OCI-LY7 (cell line): Measurements from ENCODE around the gene COBL. TPM values are rescaled to one million over a fixed set of nuclear protein-coding genes. Genes with fewer than 3 reads are reported as not detected.

Source experiments
- BruUV-seq: library from RNA; stranded (reverse); fragments of 400-500 nt; replicated peaks from 2 replicates; lab custom pipeline; 2021; lab: Mats Ljungman, UMichigan
- CTCF ChIA-PET: fragments of 300-600 bp; sonication (Branson Sonifier 250); formaldehyde crosslinking; loops from one replicate; lab custom pipeline; 2022; ENCODE audit warnings: antibody characterized with exemption; ENCODE audit not compliant: unreplicated experiment; lab: Charles Lee
- POLR2A ChIA-PET: fragments of 300-600 bp; sonication (Branson Sonifier 250); formaldehyde crosslinking; loops from one replicate; lab custom pipeline; 2022; ENCODE audit warnings: antibody characterized with exemption; lab: Charles Lee
- DNase-seq: peaks from one replicate; pipeline ENCODE4 v3.0.0-alpha.2; 2015; ENCODE audit warnings: low spot score
- H2AFZ ChIP-seq: fragments of 200-600 bp; sonication (generic), shearing (Covaris generic); 2 replicates; pipeline ENCODE4 v1.6.1; 2014; ENCODE audit warnings: mild to moderate bottlenecking, antibody characterized with exemption, low read length, moderate library complexity
- H3K27ac ChIP-seq: fragments of 200-600 bp; sonication (generic); 2 replicates; pipeline ENCODE4 v1.5.1; 2014; ENCODE audit warnings: mixed run types, low read depth, mild to moderate bottlenecking, moderate library complexity, low read length, inconsistent platforms; ENCODE audit not compliant: poor library complexity, severe bottlenecking
- H3K36me3 ChIP-seq: fragments of 200-600 bp; sonication (generic); 2 replicates; pipeline ENCODE4 v1.6.1; 2014; ENCODE audit warnings: mild to moderate bottlenecking, antibody characterized with exemption, low read length, moderate library complexity, mixed read lengths; ENCODE audit not compliant: insufficient read depth
- H3K4me1 ChIP-seq: fragments of 200-600 bp; sonication (generic); 2 replicates; pipeline ENCODE4 v1.5.1; 2014; ENCODE audit warnings: mild to moderate bottlenecking, low read length; ENCODE audit not compliant: insufficient read depth, poor library complexity, severe bottlenecking
- H3K4me2 ChIP-seq: fragments of 200-600 bp; sonication (generic); 2 replicates; pipeline ENCODE4 v1.6.1; 2014; ENCODE audit warnings: mild to moderate bottlenecking, low read length
- H3K4me3 ChIP-seq: fragments of 200-600 bp; sonication (generic); 2 replicates; pipeline ENCODE4 v1.5.1; 2014; ENCODE audit warnings: mild to moderate bottlenecking, low read depth, low read length; ENCODE audit not compliant: poor library complexity, severe bottlenecking
- H3K79me2 ChIP-seq: fragments of 200-600 bp; sonication (generic); 2 replicates; pipeline ENCODE4 v1.6.1; 2016; ENCODE audit warnings: low read depth, mild to moderate bottlenecking, low read length, moderate library complexity, mixed read lengths; ENCODE audit not compliant: insufficient read depth
- H3K9me2 ChIP-seq: fragments of 200-600 bp; sonication (generic); 2 replicates; pipeline ENCODE4 v1.6.1; 2016; ENCODE audit warnings: mild to moderate bottlenecking, low read length, mixed read lengths; ENCODE audit not compliant: insufficient read depth
- H3K9me3 ChIP-seq: fragments of 200-600 bp; sonication (generic); 2 replicates; pipeline ENCODE4 v1.6.1; 2014; ENCODE audit warnings: mild to moderate bottlenecking, mixed run types, low read length, mixed read lengths
- H4K20me1 ChIP-seq: fragments of 200-600 bp; sonication (generic); 2 replicates; pipeline ENCODE4 v1.6.1; 2014; ENCODE audit warnings: mild to moderate bottlenecking, antibody characterized with exemption, low read length, moderate library complexity, mixed read lengths; ENCODE audit not compliant: insufficient read depth
- EZH2phosphoT487 ChIP-seq: fragments of 200-600 bp; sonication (generic); IDR thresholded peaks from 2 replicates; pipeline ENCODE4 v1.6.1; 2018; ENCODE audit warnings: low read depth, borderline replicate concordance, mild to moderate bottlenecking, mixed run types, antibody characterized with exemption, low read length, moderate library complexity, mixed read lengths
- intact Hi-C: fragments of 100-400 bp; cut with micrococcal nuclease; formaldehyde crosslinking; loops from one replicate; pipeline ENCODE4 v1.10.0; 2022; ENCODE audit not compliant: unreplicated experiment
- total RNA-seq, 2 experiments: library from RNA; depleted of rRNA in 1 of 2; stranded (reverse); fragments of >200 nt in 1 of 2; shearing (Covaris generic) in 1 of 2; gene quantifications; 2 replicates each; pipeline ENCODE4 v1.2.3, GENCODE V29; 2014 to 2022
- TF ChIP-seq, protein P1 (sequence below): fragments of 200-600 bp; sonication (generic); conservative IDR thresholded peaks from 2 replicates; pipeline ENCODE4 v1.5.1; 2014; ENCODE audit warnings: mild to moderate bottlenecking, antibody characterized with exemption, low read length, moderate library complexity, mixed read lengths

The COBL gene
- total RNA-seq, 2 experiments from 2014 or later = not detected

DNA sequence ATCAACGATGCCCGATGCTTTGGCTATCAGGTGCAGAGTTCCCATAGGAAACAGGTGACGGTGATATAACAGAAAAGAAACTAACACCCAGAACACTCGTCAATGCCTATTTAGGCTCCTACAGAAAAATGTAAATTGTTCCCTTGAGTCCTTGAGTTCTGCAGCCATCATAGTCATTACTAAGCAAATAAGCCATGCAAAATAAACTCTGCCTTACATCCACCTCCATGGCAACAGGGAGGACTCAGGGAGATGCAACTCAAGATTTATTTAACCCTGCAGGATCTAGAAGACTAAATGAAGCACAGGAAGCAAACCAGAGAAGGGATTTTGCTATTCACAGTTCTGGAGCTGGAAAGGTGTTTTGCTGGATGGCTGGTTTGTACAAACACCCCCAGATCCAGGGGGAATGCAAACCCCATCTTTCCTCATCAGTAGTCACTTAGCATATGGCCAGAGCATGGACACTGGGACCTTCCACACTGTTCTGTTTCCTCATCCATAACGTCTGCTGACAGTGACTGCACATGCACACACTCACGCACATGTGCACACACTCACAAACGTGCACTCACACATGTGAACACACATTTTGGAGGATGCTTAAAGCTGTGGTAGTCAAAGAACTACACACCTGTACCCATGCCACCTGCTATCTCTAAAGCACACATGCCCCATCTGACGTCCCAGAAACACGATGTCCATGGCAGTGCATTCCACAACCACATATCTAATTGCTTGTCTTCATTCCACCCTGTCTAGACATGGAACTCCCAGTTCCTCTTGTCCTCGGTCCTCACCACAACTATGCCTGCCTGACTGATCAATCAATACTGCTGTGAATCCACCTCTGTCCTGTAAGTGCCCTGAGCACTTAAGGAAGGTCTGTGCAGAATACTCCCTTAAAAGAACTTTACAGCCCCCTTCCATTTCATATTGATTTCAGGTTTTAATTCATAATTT lies 178.2 kb downstream of the COBL start:
- ChIA-PET CTCF (no interaction called here), POLR2A (no interaction called here)
- no peak overlapping the region for H3K27ac ChIP-seq
- no peaks in the 10 kb centered on the region for H4K20me1 ChIP-seq
- H3K9me2 ChIP-seq = no peaks in the 10 kb centered on the region
- DNase-seq = no peak
- no peak overlapping the region for H3K4me2 ChIP-seq
- intact Hi-C loops = no loop called here
- H3K4me3 ChIP-seq = no peak overlapping the region
- no peaks in the 10 kb centered on the region for H3K4me1 ChIP-seq
- H3K36me3 ChIP-seq = no peaks in the 10 kb centered on the region
- no peaks in the 10 kb centered on the region for H3K9me3 ChIP-seq
- TF ChIP-seq EZH2phosphoT487 = no peak
- TF ChIP-seq, protein P1, sequence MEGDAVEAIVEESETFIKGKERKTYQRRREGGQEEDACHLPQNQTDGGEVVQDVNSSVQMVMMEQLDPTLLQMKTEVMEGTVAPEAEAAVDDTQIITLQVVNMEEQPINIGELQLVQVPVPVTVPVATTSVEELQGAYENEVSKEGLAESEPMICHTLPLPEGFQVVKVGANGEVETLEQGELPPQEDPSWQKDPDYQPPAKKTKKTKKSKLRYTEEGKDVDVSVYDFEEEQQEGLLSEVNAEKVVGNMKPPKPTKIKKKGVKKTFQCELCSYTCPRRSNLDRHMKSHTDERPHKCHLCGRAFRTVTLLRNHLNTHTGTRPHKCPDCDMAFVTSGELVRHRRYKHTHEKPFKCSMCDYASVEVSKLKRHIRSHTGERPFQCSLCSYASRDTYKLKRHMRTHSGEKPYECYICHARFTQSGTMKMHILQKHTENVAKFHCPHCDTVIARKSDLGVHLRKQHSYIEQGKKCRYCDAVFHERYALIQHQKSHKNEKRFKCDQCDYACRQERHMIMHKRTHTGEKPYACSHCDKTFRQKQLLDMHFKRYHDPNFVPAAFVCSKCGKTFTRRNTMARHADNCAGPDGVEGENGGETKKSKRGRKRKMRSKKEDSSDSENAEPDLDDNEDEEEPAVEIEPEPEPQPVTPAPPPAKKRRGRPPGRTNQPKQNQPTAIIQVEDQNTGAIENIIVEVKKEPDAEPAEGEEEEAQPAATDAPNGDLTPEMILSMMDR = no peak
- no peaks in the 10 kb centered on the region for H3K79me2 ChIP-seq
- BruUV-seq = no TSS peak
- no peak overlapping the region for H2AFZ ChIP-seq

DNA sequence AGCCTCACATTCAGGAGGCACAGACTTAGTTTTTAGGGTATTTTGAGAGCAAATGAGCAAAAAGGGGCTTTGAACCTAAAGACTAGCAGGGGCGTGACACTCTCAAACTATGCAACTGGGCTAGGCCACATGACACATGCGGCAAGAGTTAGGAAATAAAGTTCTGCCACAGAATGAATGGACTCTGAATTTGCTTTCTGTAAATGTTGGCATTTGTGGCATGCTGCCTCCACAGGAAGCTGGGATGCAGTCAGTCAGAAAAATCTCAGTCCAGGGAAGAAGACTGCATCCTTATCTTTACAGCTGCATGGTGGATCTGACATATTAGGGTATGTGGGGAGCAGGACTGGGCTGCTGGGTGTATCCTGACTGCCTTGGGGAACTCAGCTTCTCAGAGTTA lies 181.0 kb downstream of the COBL start:
- POLR2A ChIA-PET = interaction anchor here (1.2 to 2.0 kb wide), 2 partner anchors 8 to 60 kb away, joined by 3 to 6 read pairs; no protein-coding TSS in a partner anchor
- Histone ChIP-seq H2AFZ (no peak overlapping the region), H3K9me2 (no peaks in the 10 kb centered on the region), H3K4me1 (no peaks in the 10 kb centered on the region), H3K4me3 (no peak overlapping the region), H3K9me3 (no peaks in the 10 kb centered on the region), H3K4me2 (no peak overlapping the region), H4K20me1 (no peaks in the 10 kb centered on the region), H3K27ac (no peak overlapping the region), H3K79me2 (no peaks in the 10 kb centered on the region), H3K36me3 (no peaks in the 10 kb centered on the region)
- intact Hi-C loops = no loop called here
- no peak for TF ChIP-seq EZH2phosphoT487
- TF ChIP-seq, protein P1 = no peak
- CTCF ChIA-PET = no interaction called here
- no TSS peak for BruUV-seq
- no peak for DNase-seq

DNA sequence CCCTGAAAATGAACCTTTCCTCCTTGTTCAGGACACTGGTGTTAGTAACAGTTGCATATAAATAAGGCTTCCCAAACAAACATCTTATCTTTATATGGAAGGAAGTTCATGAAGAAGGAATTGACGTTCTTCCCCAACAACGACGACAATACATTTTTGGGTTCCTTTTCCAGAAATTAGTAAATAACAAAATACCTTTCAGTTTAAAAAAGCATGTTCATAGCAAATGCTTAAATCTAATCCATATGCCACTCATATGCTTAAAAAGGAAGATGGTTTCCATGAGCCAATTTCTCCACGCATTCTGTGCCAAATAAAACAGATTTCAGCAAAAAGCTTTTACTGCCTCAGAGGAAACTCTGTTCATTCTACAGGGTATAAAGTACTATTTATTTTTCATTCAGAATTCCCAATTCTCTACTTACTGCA lies 182.6 kb downstream of the COBL start:
- intact Hi-C loops = no loop called here

More for the DNA sequence above, 182.6 kb downstream of the COBL start:
- no peaks in the 10 kb centered on the region for H3K9me2 ChIP-seq
- H3K9me3 ChIP-seq = no peaks in the 10 kb centered on the region
- ChIA-PET POLR2A (no interaction called here), CTCF (no interaction called here)
- H4K20me1 ChIP-seq = no peaks in the 10 kb centered on the region
- no peak overlapping the region for H3K4me3 ChIP-seq
- TF ChIP-seq EZH2phosphoT487 = no peak
- TF ChIP-seq, protein P1 = no peak
- no TSS peak for BruUV-seq
- H3K27ac ChIP-seq = no peak overlapping the region
- H3K79me2 ChIP-seq = no peaks in the 10 kb centered on the region
- no peak overlapping the region for H2AFZ ChIP-seq
- no peak overlapping the region for H3K4me2 ChIP-seq
- DNase-seq = no peak
- no peaks in the 10 kb centered on the region for H3K4me1 ChIP-seq
- no peaks in the 10 kb centered on the region for H3K36me3 ChIP-seq
